Breast epithelium (tissue), 3 donors: ENCODE data around the gene DNAH8.

Experiments
- POLR2A ChIP-seq: fragments of 450-650 bp; IDR thresholded peaks from one replicate; pipeline ENCODE4 v1.6.1; 2016; ENCODE audit warnings: antibody characterized with exemption, mild to moderate bottlenecking, moderate library complexity
- POLR2AphosphoS5 ChIP-seq, 3 donors: sonication (generic); formaldehyde crosslinking; IDR thresholded peaks; one replicate each; pipeline ENCODE4 v1.6.1; 2017; ENCODE audit warnings: antibody characterized with exemption in 3 of 3
- TF ChIP-seq, protein P1 (sequence below), 3 donors: fragments of 450-650 bp; IDR thresholded peaks; one replicate each; pipeline ENCODE4 v1.5.1; 2016 to 2017; ENCODE audit warnings: antibody characterized with exemption in 3 of 3, mild to moderate bottlenecking in 3 of 3, moderate library complexity in 3 of 3

DNA sequence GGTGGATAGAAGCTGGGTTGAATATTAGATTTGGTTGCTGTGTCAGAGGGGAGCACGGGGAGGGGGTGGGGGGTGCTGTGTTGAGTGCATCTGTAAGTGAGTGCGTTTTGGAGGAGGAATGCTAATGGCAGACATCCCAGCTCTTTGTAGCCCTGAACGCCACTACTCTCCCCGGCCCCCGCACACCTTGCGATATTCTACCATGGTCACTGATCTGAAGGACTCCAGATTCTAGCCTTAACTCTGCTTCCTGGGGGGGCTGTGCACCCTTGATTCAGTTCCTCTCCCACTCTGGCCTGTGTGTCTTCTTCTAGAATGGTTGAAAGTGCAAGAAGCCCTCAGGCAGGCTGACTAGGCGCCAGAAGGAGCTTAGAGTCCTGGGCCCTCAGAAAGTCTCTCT is 340.6 kb downstream of the DNAH8 start:
- TF ChIP-seq, protein P1, sequence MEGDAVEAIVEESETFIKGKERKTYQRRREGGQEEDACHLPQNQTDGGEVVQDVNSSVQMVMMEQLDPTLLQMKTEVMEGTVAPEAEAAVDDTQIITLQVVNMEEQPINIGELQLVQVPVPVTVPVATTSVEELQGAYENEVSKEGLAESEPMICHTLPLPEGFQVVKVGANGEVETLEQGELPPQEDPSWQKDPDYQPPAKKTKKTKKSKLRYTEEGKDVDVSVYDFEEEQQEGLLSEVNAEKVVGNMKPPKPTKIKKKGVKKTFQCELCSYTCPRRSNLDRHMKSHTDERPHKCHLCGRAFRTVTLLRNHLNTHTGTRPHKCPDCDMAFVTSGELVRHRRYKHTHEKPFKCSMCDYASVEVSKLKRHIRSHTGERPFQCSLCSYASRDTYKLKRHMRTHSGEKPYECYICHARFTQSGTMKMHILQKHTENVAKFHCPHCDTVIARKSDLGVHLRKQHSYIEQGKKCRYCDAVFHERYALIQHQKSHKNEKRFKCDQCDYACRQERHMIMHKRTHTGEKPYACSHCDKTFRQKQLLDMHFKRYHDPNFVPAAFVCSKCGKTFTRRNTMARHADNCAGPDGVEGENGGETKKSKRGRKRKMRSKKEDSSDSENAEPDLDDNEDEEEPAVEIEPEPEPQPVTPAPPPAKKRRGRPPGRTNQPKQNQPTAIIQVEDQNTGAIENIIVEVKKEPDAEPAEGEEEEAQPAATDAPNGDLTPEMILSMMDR (IDR thresholded peaks at IDR 0.05), result no peak
- TF ChIP-seq POLR2AphosphoS5 (IDR thresholded peaks at IDR 0.05), result no peak
- no peak for TF ChIP-seq POLR2A
